Stimulated activated naive B cell treated with anti-CD40 and anti-IgM and Interleukin-4, amounts not matched to agents 10 μg/mL and 1 μg/mL and 100 μg/mL, for 72 hours (primary cell): ENCODE results near the gene MS4A3.
A peak's percentile ranks its signal among the peaks of the same experiment; 100 is the strongest.
"Not testable (repeated sequence)": the region's sequence is repeated elsewhere in the genome, so short reads cannot be mapped to it uniquely, and the experiment has no call there.

Experiments used
- ATAC-seq, 2 donors: fragments of 150-1000 bp; cut with Tn5 transposase; replicated peaks; 2 replicates each; pipeline ENCODE4 v1.10.0; 2021; ENCODE audit warnings: moderate library complexity in 1 of 2
- DNase-seq: peaks from one replicate; pipeline ENCODE4 v3.0.0; 2021
- H3K27ac Mint-ChIP-seq: one replicate; pipeline ENCODE4 v1.8.0; 2022; ENCODE audit warnings: mild to moderate bottlenecking, mixed read lengths
- H3K27me3 Mint-ChIP-seq, 2 donors: one replicate each; pipeline ENCODE4 v1.8.0; 2022; ENCODE audit warnings: mixed read lengths in 2 of 2
- H3K36me3 Mint-ChIP-seq, 2 donors: one replicate each; pipeline ENCODE4 v1.8.0; 2022; ENCODE audit warnings: mixed read lengths in 2 of 2, mild to moderate bottlenecking in 1 of 2
- H3K4me1 Mint-ChIP-seq, 2 donors: one replicate each; pipeline ENCODE4 v1.8.0; 2022; ENCODE audit warnings: mixed read lengths in 2 of 2, mild to moderate bottlenecking in 1 of 2
- H3K4me3 Mint-ChIP-seq, 2 donors: one replicate each; pipeline ENCODE4 v1.8.0; 2022; ENCODE audit warnings: mild to moderate bottlenecking in 2 of 2, mixed read lengths in 2 of 2, moderate library complexity in 1 of 2
- H3K9me3 Mint-ChIP-seq, 2 donors: one replicate each; pipeline ENCODE4 v1.8.0; 2022; ENCODE audit warnings: mixed read lengths in 2 of 2, mild to moderate bottlenecking in 1 of 2

Gene MS4A3

GRCh38 chr11:60108631-60109030 is 52.2 kb downstream of the MS4A3 start:
- H3K27me3 Mint-ChIP-seq, ATAC-seq, H3K36me3 Mint-ChIP-seq, H3K9me3 Mint-ChIP-seq, H3K27ac Mint-ChIP-seq, DNase-seq, H3K4me3 Mint-ChIP-seq, H3K4me1 Mint-ChIP-seq: not testable (repeated sequence)

- no peak overlapping the region for H3K27ac Mint-ChIP-seq
- peaks cover 0 to 6% of the 10 kb centered on the region in 2 donors for H3K27me3 Mint-ChIP-seq
- H3K36me3 Mint-ChIP-seq, result no peaks in the 10 kb centered on the region
- DNase-seq, result no peak
- ATAC-seq, result no peak
- H3K4me1 Mint-ChIP-seq, result no peaks in the 10 kb centered on the region
- no peaks in the 10 kb centered on the region for H3K9me3 Mint-ChIP-seq
- H3K4me3 Mint-ChIP-seq, result no peak overlapping the region
These were observed 55.3 kb downstream of the MS4A3 start for GRCh38 chr11:60111793-60112192.

- H3K4me3 Mint-ChIP-seq, result no peak overlapping the region
- ATAC-seq (no peak), DNase-seq (no peak)
- no peak overlapping the region for H3K27ac Mint-ChIP-seq
- peaks cover 2 to 12% of the 10 kb centered on the region in 2 donors for H3K4me1 Mint-ChIP-seq
- H3K27me3 Mint-ChIP-seq, result peaks cover 0 to 3% of the 10 kb centered on the region in 2 donors
- H3K9me3 Mint-ChIP-seq, result peaks cover 5% of the 10 kb centered on the region in 2 donors
- H3K36me3 Mint-ChIP-seq, result peaks cover 0 to 3% of the 10 kb centered on the region in 2 donors
These were observed 60.7 kb downstream of the MS4A3 start for GRCh38 chr11:60116996-60117790.

GRCh38 chr11:60118338-60118737 is 61.9 kb downstream of the MS4A3 start:
- peaks cover 0 to 3% of the 10 kb centered on the region in 2 donors for H3K36me3 Mint-ChIP-seq
- peaks cover 3 to 12% of the 10 kb centered on the region in 2 donors for H3K4me1 Mint-ChIP-seq
- H3K4me3 Mint-ChIP-seq, result no peak overlapping the region
- no peak for ATAC-seq
- DNase-seq, result no peak
- H3K27ac Mint-ChIP-seq, result no peak overlapping the region
- H3K27me3 Mint-ChIP-seq, result peaks cover 0 to 3% of the 10 kb centered on the region in 2 donors
- H3K9me3 Mint-ChIP-seq, result peaks cover 5 to 10% of the 10 kb centered on the region in 2 donors

- peak; percentile 60 to 62 for ATAC-seq
- H3K27me3 Mint-ChIP-seq, result peaks cover 0 to 3% of the 10 kb centered on the region in 2 donors
- H3K9me3 Mint-ChIP-seq, result peaks cover 5 to 10% of the 10 kb centered on the region in 2 donors
- no peak overlapping the region for H3K27ac Mint-ChIP-seq
- peaks cover 0 to 3% of the 10 kb centered on the region in 2 donors for H3K36me3 Mint-ChIP-seq
- H3K4me1 Mint-ChIP-seq, result peaks cover 9 to 25% of the 10 kb centered on the region in 2 donors
- no peak for DNase-seq
- H3K4me3 Mint-ChIP-seq, result no peak overlapping the region
These were observed 63.2 kb downstream of the MS4A3 start for GRCh38 chr11:60119710-60120109.
